ENCODE results near the gene RCC2.

The RCC2 gene

DNA sequence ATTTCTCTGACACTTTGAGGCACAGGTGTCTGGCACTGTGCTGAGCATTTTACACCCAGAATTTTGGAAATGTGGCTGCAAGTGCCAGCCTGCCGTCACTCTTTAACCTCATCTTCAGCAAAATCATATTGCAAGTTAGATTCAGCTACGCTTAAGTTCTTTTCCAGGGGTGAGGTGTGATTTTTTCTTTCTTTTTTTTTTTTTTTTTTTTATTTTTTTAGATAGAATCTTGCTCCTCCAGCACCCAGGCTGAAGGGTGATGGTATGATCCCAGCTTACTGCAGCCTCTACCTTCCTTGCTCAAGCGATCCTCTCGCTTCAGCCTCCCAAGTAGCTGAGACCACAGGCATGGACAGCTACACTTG lies 2.5 kb upstream of the RCC2 start:
- Histone ChIP-seq H3K27me3 (ENCODE audit: insufficient read depth, insufficient read length) (no peaks in the 10 kb centered on the region), H3K4me3 (ENCODE audit: insufficient read length, low read depth) (no peak overlapping the region), H3K9ac (ENCODE audit: insufficient read length, low read depth) (peak overlapping the region; percentile 44), H3K4me1 (ENCODE audit: insufficient read depth, insufficient read length) (no peaks in the 10 kb centered on the region), H3K36me3 (ENCODE audit: insufficient read depth, insufficient read length, low read length) (peaks cover 4% of the 10 kb centered on the region), H3K9me3 (ENCODE audit: insufficient read depth, low read length) (no peaks in the 10 kb centered on the region)
- DNase-seq (ENCODE audit: low read depth, low spot score) = no peak
- TF ChIP-seq YY1 (IDR thresholded peaks at IDR 0.05; ENCODE audit: insufficient read depth, insufficient read length) = no peak
- no peak for TF ChIP-seq SUZ12 (IDR thresholded peaks at IDR 0.05; ENCODE audit: extremely low read depth, insufficient read depth, insufficient read length)
- TF ChIP-seq ZNF274 (IDR thresholded peaks at IDR 0.05; ENCODE audit: low read depth, low read length) = no peak

GRCh38 chr1:17441265-17441992 lies 2.0 kb upstream of the RCC2 start:
- Histone ChIP-seq H3K9me3 (ENCODE audit: insufficient read depth, low read length) (no peaks in the 10 kb centered on the region), H3K27me3 (ENCODE audit: insufficient read depth, insufficient read length) (no peaks in the 10 kb centered on the region), H3K9ac (ENCODE audit: insufficient read length, low read depth) (peak overlapping the region; percentile 44), H3K36me3 (ENCODE audit: insufficient read depth, insufficient read length, low read length) (peaks cover 9% of the 10 kb centered on the region), H3K4me1 (ENCODE audit: insufficient read depth, insufficient read length) (no peaks in the 10 kb centered on the region), H3K4me3 (ENCODE audit: insufficient read length, low read depth) (peak overlapping the region; percentile 19)
- no peak for TF ChIP-seq SUZ12 (IDR thresholded peaks at IDR 0.05; ENCODE audit: extremely low read depth, insufficient read depth, insufficient read length)
- TF ChIP-seq ZNF274 (IDR thresholded peaks at IDR 0.05; ENCODE audit: low read depth, low read length) = no peak
- TF ChIP-seq YY1 (IDR thresholded peaks at IDR 0.05; ENCODE audit: insufficient read depth, insufficient read length) = no peak
- no peak for DNase-seq (ENCODE audit: low read depth, low spot score)

- peak overlapping the region; percentile 71 for H3K4me3 ChIP-seq (ENCODE audit: insufficient read length, low read depth)
- DNase-seq (ENCODE audit: low read depth, low spot score) = no peak
- no peaks in the 10 kb centered on the region for H3K27me3 ChIP-seq (ENCODE audit: insufficient read depth, insufficient read length)
- H3K9ac ChIP-seq (ENCODE audit: insufficient read length, low read depth) = peak overlapping the region; percentile 84
- no peaks in the 10 kb centered on the region for H3K9me3 ChIP-seq (ENCODE audit: insufficient read depth, low read length)
- peaks cover 16% of the 10 kb centered on the region for H3K36me3 ChIP-seq (ENCODE audit: insufficient read depth, insufficient read length, low read length)
- no peaks in the 10 kb centered on the region for H3K4me1 ChIP-seq (ENCODE audit: insufficient read depth, insufficient read length)
- no peak for TF ChIP-seq YY1 (IDR thresholded peaks at IDR 0.05; ENCODE audit: insufficient read depth, insufficient read length)
- TF ChIP-seq ZNF274 (IDR thresholded peaks at IDR 0.05; ENCODE audit: low read depth, low read length) = no peak
- TF ChIP-seq SUZ12 (IDR thresholded peaks at IDR 0.05; ENCODE audit: extremely low read depth, insufficient read depth, insufficient read length) = no peak
These were observed 1.3 kb upstream of the RCC2 start for GRCh38 chr1:17440827-17441168.

GRCh38 chr1:17440074-17440826 lies 773 bp upstream of the RCC2 start:
- no peaks in the 10 kb centered on the region for H3K27me3 ChIP-seq (ENCODE audit: insufficient read depth, insufficient read length)
- no peak for DNase-seq (ENCODE audit: low read depth, low spot score)
- H3K9ac ChIP-seq (ENCODE audit: insufficient read length, low read depth) = peak overlapping the region; percentile 84
- peak overlapping the region; percentile 71 for H3K4me3 ChIP-seq (ENCODE audit: insufficient read length, low read depth)
- TF ChIP-seq YY1 (IDR thresholded peaks at IDR 0.05; ENCODE audit: insufficient read depth, insufficient read length) = no peak
- TF ChIP-seq SUZ12 (IDR thresholded peaks at IDR 0.05; ENCODE audit: extremely low read depth, insufficient read depth, insufficient read length) = no peak
- no peak for TF ChIP-seq ZNF274 (IDR thresholded peaks at IDR 0.05; ENCODE audit: low read depth, low read length)
- peaks cover 2% of the 10 kb centered on the region for H3K4me1 ChIP-seq (ENCODE audit: insufficient read depth, insufficient read length)
- no peaks in the 10 kb centered on the region for H3K9me3 ChIP-seq (ENCODE audit: insufficient read depth, low read length)
- H3K36me3 ChIP-seq (ENCODE audit: insufficient read depth, insufficient read length, low read length) = peaks cover 21% of the 10 kb centered on the region

GRCh38 chr1:17438318-17439249 lies 893 bp downstream of the RCC2 start:
- peaks cover 37% of the 10 kb centered on the region for H3K36me3 ChIP-seq (ENCODE audit: insufficient read depth, insufficient read length, low read length)
- peak overlapping the region; percentile 96 for H3K9ac ChIP-seq (ENCODE audit: insufficient read length, low read depth)
- TF ChIP-seq SUZ12 (IDR thresholded peaks at IDR 0.05; ENCODE audit: extremely low read depth, insufficient read depth, insufficient read length) (no peak), ZNF274 (IDR thresholded peaks at IDR 0.05; ENCODE audit: low read depth, low read length) (no peak), YY1 (IDR thresholded peaks at IDR 0.05; ENCODE audit: insufficient read depth, insufficient read length) (no peak)
- H3K27me3 ChIP-seq (ENCODE audit: insufficient read depth, insufficient read length) = no peaks in the 10 kb centered on the region
- peak overlapping the region; percentile 84 for H3K4me3 ChIP-seq (ENCODE audit: insufficient read length, low read depth)
- no peak for DNase-seq (ENCODE audit: low read depth, low spot score)
- no peaks in the 10 kb centered on the region for H3K9me3 ChIP-seq (ENCODE audit: insufficient read depth, low read length)
- H3K4me1 ChIP-seq (ENCODE audit: insufficient read depth, insufficient read length) = peaks cover 11% of the 10 kb centered on the region

- Histone ChIP-seq H3K4me3 (ENCODE audit: insufficient read length, low read depth) (peak overlapping the region; percentile 84), H3K9ac (ENCODE audit: insufficient read length, low read depth) (peak overlapping the region; percentile 96), H3K27me3 (ENCODE audit: insufficient read depth, insufficient read length) (no peaks in the 10 kb centered on the region), H3K9me3 (ENCODE audit: insufficient read depth, low read length) (no peaks in the 10 kb centered on the region), H3K4me1 (ENCODE audit: insufficient read depth, insufficient read length) (peaks cover 15% of the 10 kb centered on the region), H3K36me3 (ENCODE audit: insufficient read depth, insufficient read length, low read length) (peaks cover 45% of the 10 kb centered on the region)
- TF ChIP-seq SUZ12 (IDR thresholded peaks at IDR 0.05; ENCODE audit: extremely low read depth, insufficient read depth, insufficient read length) (no peak), ZNF274 (IDR thresholded peaks at IDR 0.05; ENCODE audit: low read depth, low read length) (no peak), YY1 (IDR thresholded peaks at IDR 0.05; ENCODE audit: insufficient read depth, insufficient read length) (no peak)
- no peak for DNase-seq (ENCODE audit: low read depth, low spot score)
These were observed 1.7 kb downstream of the RCC2 start for GRCh38 chr1:17437580-17438317.
